HFFc6 (cell line): ENCODE measurements around the gene PREX1. TPM values are rescaled to one million over a fixed set of nuclear protein-coding genes. Genes with fewer than 3 reads are reported as not detected.

Experiments
- DNase-seq: peaks from one replicate; pipeline ENCODE4 v3.0.0-alpha.2; 2018
- H3K27ac Mint-ChIP-seq: 2 replicates; pipeline ENCODE4 v1.8.0; 2020; ENCODE audit warnings: mild to moderate bottlenecking, mixed read lengths
- H3K27me3 Mint-ChIP-seq: 2 replicates; pipeline ENCODE4 v1.8.0; 2021; ENCODE audit warnings: mild to moderate bottlenecking, moderate library complexity, mixed read lengths; ENCODE audit not compliant: insufficient read depth
- H3K36me3 Mint-ChIP-seq: 2 replicates; pipeline ENCODE4 v1.8.0; 2021; ENCODE audit warnings: low read depth, mixed read lengths
- H3K4me1 Mint-ChIP-seq: 2 replicates; pipeline ENCODE4 v1.8.0; 2020; ENCODE audit warnings: low read depth, mixed read lengths
- H3K4me3 Mint-ChIP-seq: 2 replicates; pipeline ENCODE4 v1.8.0; 2020; ENCODE audit warnings: mild to moderate bottlenecking, moderate library complexity, mixed read lengths
- H3K9me3 Mint-ChIP-seq: 2 replicates; pipeline ENCODE4 v1.8.0; 2020; ENCODE audit warnings: mild to moderate bottlenecking, mixed read lengths
- CTCF ChIP-seq: fragments of 200-600 bp; sonication (generic); IDR thresholded peaks from 2 replicates; pipeline ENCODE4 v1.5.0; 2021; ENCODE audit warnings: antibody characterized with exemption, mild to moderate bottlenecking
- total RNA-seq, 6 experiments: library from RNA; stranded (reverse); fragmentation: NEBNext Ultra II Directional; extraction: Animal tissue kit (Norgen Biotek cat#: 25700); gene quantifications; 2 replicates in 1 of 6; 3 replicates in 5 of 6; pipeline ENCODE4 v1.2.3, GENCODE V29; 2021

Gene PREX1
- total RNA-seq, 6 experiments from 2014 or later = 1.8 to 4.1 (median 2.8) TPM

GRCh38 chr20:48858075-48858790 is 30.4 kb upstream of the PREX1 start:
- no peak for DNase-seq
- no peak overlapping the region for H3K4me3 Mint-ChIP-seq
- no peak overlapping the region for H3K27ac Mint-ChIP-seq
- TF ChIP-seq CTCF = no peak
- peaks cover 14% of the 10 kb centered on the region for H3K4me1 Mint-ChIP-seq
- H3K36me3 Mint-ChIP-seq = no peaks in the 10 kb centered on the region
- peaks cover 9% of the 10 kb centered on the region for H3K27me3 Mint-ChIP-seq
- no peaks in the 10 kb centered on the region for H3K9me3 Mint-ChIP-seq

- peaks cover 7% of the 10 kb centered on the region for H3K27me3 Mint-ChIP-seq
- no peak for DNase-seq
- no peaks in the 10 kb centered on the region for H3K9me3 Mint-ChIP-seq
- H3K4me3 Mint-ChIP-seq = no peak overlapping the region
- H3K36me3 Mint-ChIP-seq = no peaks in the 10 kb centered on the region
- peaks cover 15% of the 10 kb centered on the region for H3K4me1 Mint-ChIP-seq
- H3K27ac Mint-ChIP-seq = no peak overlapping the region
- no peak for TF ChIP-seq CTCF
Measured at GRCh38 chr20:48856130-48856529, 28.3 kb upstream of the PREX1 start.

- no peak overlapping the region for H3K4me3 Mint-ChIP-seq
- no peak for DNase-seq
- peaks cover 15% of the 10 kb centered on the region for H3K4me1 Mint-ChIP-seq
- no peak overlapping the region for H3K27ac Mint-ChIP-seq
- no peaks in the 10 kb centered on the region for H3K36me3 Mint-ChIP-seq
- H3K27me3 Mint-ChIP-seq = peaks cover 11% of the 10 kb centered on the region
- H3K9me3 Mint-ChIP-seq = no peaks in the 10 kb centered on the region
- no peak for TF ChIP-seq CTCF
Measured at GRCh38 chr20:48855046-48855445, 27.2 kb upstream of the PREX1 start.

- TF ChIP-seq CTCF = no peak
- H3K36me3 Mint-ChIP-seq = no peaks in the 10 kb centered on the region
Measured at GRCh38 chr20:48852609-48853008, 24.8 kb upstream of the PREX1 start.

GRCh38 chr20:48851579-48851978 is 23.8 kb upstream of the PREX1 start:
- Mint-ChIP-seq H3K9me3 (no peaks in the 10 kb centered on the region), H3K4me1 (peaks cover 27% of the 10 kb centered on the region), H3K4me3 (no peak overlapping the region), H3K27me3 (peaks cover 11% of the 10 kb centered on the region), H3K27ac (no peak overlapping the region), H3K36me3 (no peaks in the 10 kb centered on the region)
- no peak for DNase-seq
- TF ChIP-seq CTCF = no peak

More at GRCh38 chr20:48852609-48853008, 24.8 kb upstream of the PREX1 start:
- no peak for DNase-seq
- H3K27ac Mint-ChIP-seq = no peak overlapping the region
- H3K9me3 Mint-ChIP-seq = no peaks in the 10 kb centered on the region
- peaks cover 19% of the 10 kb centered on the region for H3K4me1 Mint-ChIP-seq
- H3K27me3 Mint-ChIP-seq = peaks cover 11% of the 10 kb centered on the region
- H3K4me3 Mint-ChIP-seq = no peak overlapping the region
